HepG2 (cell line): ENCODE results near the gene GCH1. TPM values are rescaled to one million over a fixed set of nuclear protein-coding genes. Genes with fewer than 3 reads are reported as not detected.

Experiments used
- ATAC-seq: fragments of 200-7000 bp; cut with Tn5 transposase; 3 replicates; pipeline ENCODE4 v1.9.1; 2020; ENCODE audit warnings: mild to moderate bottlenecking, moderate library complexity
- BruUV-seq: library from RNA; stranded (reverse); fragments of 400-500 nt; replicated peaks from 2 replicates; lab custom pipeline; 2021; lab: Mats Ljungman, UMichigan
- CTCF ChIA-PET: fragments of 300-600 bp; formaldehyde crosslinking; extraction: SDS; loops from one replicate; lab custom pipeline; 2021; ENCODE audit warnings: low total read pairs, inconsistent platforms, low intra/inter-chr PET ratio; lab: Yijun Ruan, JAX
- POLR2A ChIA-PET: fragments of 350-600 bp; sonication (Branson Sonifier 250); formaldehyde crosslinking; loops from one replicate; lab custom pipeline; 2020; ENCODE audit warnings: antibody characterized with exemption, inconsistent platforms; lab: Yijun Ruan, JAX
- DNase-seq: peaks from one replicate; pipeline ENCODE4 v3.0.0-alpha.2; 2015; ENCODE audit warnings: low spot score
- FAIRE-seq: peaks from 3 replicates; lab custom pipeline; 2011; peaks lifted over from hg19 to GRCh38; lab: Jason Lieb, UNC
- H2AFZ ChIP-seq: one replicate; pipeline ENCODE4 v1.6.1; 2011; ENCODE audit warnings: low read length, inconsistent platforms
- H3K27ac ChIP-seq: fragments of 300-600 bp; 3 replicates; pipeline ENCODE4 v1.8.0; 2011; ENCODE audit warnings: mixed run types, mild to moderate bottlenecking, mixed read lengths, low read length, inconsistent platforms; ENCODE audit not compliant: insufficient read depth; ENCODE audit errors: extremely low read length
- H3K27me3 ChIP-seq, 2 experiments: fragments of 200-600 bp in 1 of 2; 2 replicates in 1 of 2; 3 replicates in 1 of 2; pipeline versions ENCODE4 v1.6.0 to v1.8.0; 2011; ENCODE audit warnings: low read length in 2 of 2, mild to moderate bottlenecking in 2 of 2, moderate library complexity in 2 of 2, inconsistent platforms in 1 of 2; ENCODE audit not compliant: insufficient read depth in 2 of 2, control insufficient read depth in 1 of 2
- H3K36me3 ChIP-seq, 2 experiments: fragments of 200-600 bp in 1 of 2; replicated peaks in 1 of 2; 2 replicates in 1 of 2; 3 replicates in 1 of 2; pipeline versions ENCODE4 v1.5.1 to v1.8.0; 2011; ENCODE audit warnings: low read length in 2 of 2, inconsistent platforms in 1 of 2; ENCODE audit not compliant: insufficient read depth in 2 of 2, control insufficient read depth in 1 of 2
- H3K4me1 ChIP-seq: 2 replicates; pipeline ENCODE4 v1.5.1; 2012; ENCODE audit warnings: low read length, inconsistent platforms; ENCODE audit not compliant: insufficient read depth
- H3K4me2 ChIP-seq: 2 replicates; pipeline ENCODE4 v1.6.0; 2011; ENCODE audit warnings: low read depth, low read length, inconsistent platforms
- H3K4me3 ChIP-seq, 3 experiments: fragments of 200-600 bp in 1 of 3; sonication (generic), shearing (Covaris generic) in 1 of 3; replicated peaks in 1 of 3; 2 replicates each; pipeline ENCODE4 v1.5.1; 2011 to 2016; ENCODE audit warnings: low read length in 3 of 3, inconsistent platforms in 2 of 3, low read depth in 2 of 3, mild to moderate bottlenecking in 2 of 3, control low read depth in 1 of 3, mixed read lengths in 1 of 3; ENCODE audit not compliant: insufficient read depth in 1 of 3
- H3K79me2 ChIP-seq: one replicate; pipeline ENCODE4 v1.6.1; 2011; ENCODE audit warnings: low read length, inconsistent platforms; ENCODE audit not compliant: insufficient read depth
- H3K9ac ChIP-seq: 2 replicates; pipeline ENCODE4 v1.6.0; 2011; ENCODE audit warnings: mild to moderate bottlenecking, low read depth, low read length, inconsistent platforms; ENCODE audit not compliant: insufficient read depth
- H3K9me3 ChIP-seq: 2 replicates; pipeline ENCODE4 v1.5.1; 2012; ENCODE audit warnings: mild to moderate bottlenecking, low read length
- H4K20me1 ChIP-seq: 2 replicates; pipeline ENCODE4 v1.6.0; 2011; ENCODE audit warnings: inconsistent platforms, mild to moderate bottlenecking, low read length, moderate library complexity; ENCODE audit not compliant: insufficient read depth
- EHMT2 ChIP-seq: fragments of 200-600 bp; sonication (generic); IDR thresholded peaks from 2 replicates; pipeline ENCODE4 v1.7.0; 2017; ENCODE audit warnings: antibody characterized with exemption, low read depth, low read length, borderline replicate concordance
- HHEX ChIP-seq: IDR thresholded peaks from 2 replicates; pipeline ENCODE4 v1.6.1; 2016; ENCODE audit warnings: control low read depth
- POLR2G ChIP-seq: fragments of 200-400 bp; formaldehyde crosslinking; IDR thresholded peaks from 2 replicates; pipeline ENCODE4 v1.6.1; 2018; ENCODE audit warnings: mild to moderate bottlenecking, low read depth, low read length, moderate library complexity
- SMARCC2 ChIP-seq: fragments of 450-650 bp; IDR thresholded peaks from 2 replicates; pipeline ENCODE4 v1.6.1; 2017; ENCODE audit warnings: antibody characterized with exemption, mild to moderate bottlenecking
- SRSF4 ChIP-seq: fragments of 200-400 bp; formaldehyde crosslinking; IDR thresholded peaks from one replicate; pipeline ENCODE4 v1.6.1; 2018; ENCODE audit warnings: mild to moderate bottlenecking, low read depth, low read length, moderate library complexity; ENCODE audit not compliant: poor library complexity, severe bottlenecking
- ZNF138 ChIP-seq: sonication (generic); formaldehyde crosslinking; IDR thresholded peaks from 2 replicates; pipeline ENCODE4 v1.5.0; 2020; ENCODE audit warnings: mild to moderate bottlenecking, low read depth, missing genetic modification reagents
- ZNF207 ChIP-seq: fragments of 450-650 bp; IDR thresholded peaks from 2 replicates; pipeline ENCODE4 v1.6.1; 2016; ENCODE audit warnings: antibody characterized with exemption, borderline replicate concordance
- ZNF333 ChIP-seq: sonication (generic); formaldehyde crosslinking; IDR thresholded peaks from 2 replicates; pipeline ENCODE4 v1.4.0; 2020; ENCODE audit warnings: mild to moderate bottlenecking, missing genetic modification reagents, borderline replicate concordance
- ZNF430 ChIP-seq: sonication (generic); formaldehyde crosslinking; IDR thresholded peaks from 2 replicates; pipeline ENCODE4 v1.9.0; 2021; ENCODE audit warnings: mild to moderate bottlenecking, missing genetic modification reagents
- ZNF547 ChIP-seq: sonication (generic); formaldehyde crosslinking; IDR thresholded peaks from 2 replicates; pipeline ENCODE4 v1.5.1; 2020; ENCODE audit warnings: mild to moderate bottlenecking, missing genetic modification reagents
- WGBS: methylation state at CpG from one replicate; pipeline ENCODE4 v1.1.6; 2017; ENCODE audit warnings: low lambda C conversion rate; 5-methylcytosine and 5-hydroxymethylcytosine counted together
- in situ Hi-C: cut with HindIII; loops from 2 replicates; pipeline ENCODE4 v1.10.0; 2017; ENCODE audit warnings: low pct_unique_long_range_greater_than_20kb; ENCODE audit not compliant: extremely low pct_ligation_motif_present
- intact Hi-C: fragments of 100-400 bp; cut with micrococcal nuclease; formaldehyde crosslinking; loops from one replicate; pipeline ENCODE4 v1.10.0; 2022; ENCODE audit not compliant: unreplicated experiment
- polyA plus RNA-seq, 8 experiments: library from polyadenylated mRNA; depleted of rRNA in 3 of 8; stranded (reverse) in 7 of 8; unstranded in 1 of 8; fragments of >200 nt; fragmentation: Illumina TruSeq in 4 of 8; extraction: Trizol in 4 of 8; gene quantifications; 2 replicates each; pipeline versions ENCODE4 v1.2.1 to v1.2.3, GENCODE V29; 2011 to 2016; ENCODE audit warnings: low read depth in 4 of 8, missing spikeins in 1 of 8, mixed read lengths in 1 of 8; ENCODE audit not compliant: insufficient read depth in 1 of 8
- total RNA-seq, 5 experiments: library from RNA; depleted of rRNA; stranded (reverse); fragments of >200 nt; fragmentation: Illumina TruSeq; extraction: Trizol; gene quantifications; 2 replicates each; pipeline ENCODE4 v1.2.3, GENCODE V29; 2016; ENCODE audit warnings: low read depth in 1 of 5
- TF ChIP-seq, protein P1 (sequence below): sonication (generic); formaldehyde crosslinking; IDR thresholded peaks from 2 replicates; pipeline ENCODE4 v1.5.1; 2020; ENCODE audit warnings: mild to moderate bottlenecking, missing genetic modification reagents, borderline replicate concordance
- TF ChIP-seq, protein P2 (sequence below): sonication (generic); formaldehyde crosslinking; IDR thresholded peaks from 2 replicates; pipeline ENCODE4 v1.5.1; 2020; ENCODE audit warnings: missing genetic modification reagents, mild to moderate bottlenecking, borderline replicate concordance
- TF ChIP-seq, protein P3 (sequence below): sonication (generic); formaldehyde crosslinking; IDR thresholded peaks from 2 replicates; pipeline ENCODE4 v1.8.0; 2022; ENCODE audit warnings: mild to moderate bottlenecking, missing genetic modification reagents

The GCH1 gene
- total and polyA plus RNA-seq, 2 of the 13 experiments (the other 11 are each of a cell fraction or from before 2014, with no cell fraction given), result 15.0 to 25.2 TPM

- TF ChIP-seq, protein P1, sequence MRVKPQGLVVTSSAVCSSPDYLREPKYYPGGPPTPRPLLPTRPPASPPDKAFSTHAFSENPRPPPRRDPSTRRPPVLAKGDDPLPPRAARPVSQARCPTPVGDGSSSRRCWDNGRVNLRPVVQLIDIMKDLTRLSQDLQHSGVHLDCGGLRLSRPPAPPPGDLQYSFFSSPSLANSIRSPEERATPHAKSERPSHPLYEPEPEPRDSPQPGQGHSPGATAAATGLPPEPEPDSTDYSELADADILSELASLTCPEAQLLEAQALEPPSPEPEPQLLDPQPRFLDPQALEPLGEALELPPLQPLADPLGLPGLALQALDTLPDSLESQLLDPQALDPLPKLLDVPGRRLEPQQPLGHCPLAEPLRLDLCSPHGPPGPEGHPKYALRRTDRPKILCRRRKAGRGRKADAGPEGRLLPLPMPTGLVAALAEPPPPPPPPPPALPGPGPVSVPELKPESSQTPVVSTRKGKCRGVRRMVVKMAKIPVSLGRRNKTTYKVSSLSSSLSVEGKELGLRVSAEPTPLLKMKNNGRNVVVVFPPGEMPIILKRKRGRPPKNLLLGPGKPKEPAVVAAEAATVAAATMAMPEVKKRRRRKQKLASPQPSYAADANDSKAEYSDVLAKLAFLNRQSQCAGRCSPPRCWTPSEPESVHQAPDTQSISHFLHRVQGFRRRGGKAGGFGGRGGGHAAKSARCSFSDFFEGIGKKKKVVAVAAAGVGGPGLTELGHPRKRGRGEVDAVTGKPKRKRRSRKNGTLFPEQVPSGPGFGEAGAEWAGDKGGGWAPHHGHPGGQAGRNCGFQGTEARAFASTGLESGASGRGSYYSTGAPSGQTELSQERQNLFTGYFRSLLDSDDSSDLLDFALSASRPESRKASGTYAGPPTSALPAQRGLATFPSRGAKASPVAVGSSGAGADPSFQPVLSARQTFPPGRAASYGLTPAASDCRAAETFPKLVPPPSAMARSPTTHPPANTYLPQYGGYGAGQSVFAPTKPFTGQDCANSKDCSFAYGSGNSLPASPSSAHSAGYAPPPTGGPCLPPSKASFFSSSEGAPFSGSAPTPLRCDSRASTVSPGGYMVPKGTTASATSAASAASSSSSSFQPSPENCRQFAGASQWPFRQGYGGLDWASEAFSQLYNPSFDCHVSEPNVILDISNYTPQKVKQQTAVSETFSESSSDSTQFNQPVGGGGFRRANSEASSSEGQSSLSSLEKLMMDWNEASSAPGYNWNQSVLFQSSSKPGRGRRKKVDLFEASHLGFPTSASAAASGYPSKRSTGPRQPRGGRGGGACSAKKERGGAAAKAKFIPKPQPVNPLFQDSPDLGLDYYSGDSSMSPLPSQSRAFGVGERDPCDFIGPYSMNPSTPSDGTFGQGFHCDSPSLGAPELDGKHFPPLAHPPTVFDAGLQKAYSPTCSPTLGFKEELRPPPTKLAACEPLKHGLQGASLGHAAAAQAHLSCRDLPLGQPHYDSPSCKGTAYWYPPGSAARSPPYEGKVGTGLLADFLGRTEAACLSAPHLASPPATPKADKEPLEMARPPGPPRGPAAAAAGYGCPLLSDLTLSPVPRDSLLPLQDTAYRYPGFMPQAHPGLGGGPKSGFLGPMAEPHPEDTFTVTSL (CRISPR knock-in tag), result no peak
- no peak for TF ChIP-seq HHEX (CRISPR knock-in tag)
- no peak for TF ChIP-seq ZNF138
- TF ChIP-seq ZNF547, result no peak
- TF ChIP-seq ZNF333 (CRISPR knock-in tag), result no peak
- TF ChIP-seq, all 625 proteins: peak for 0
Measured at GRCh38 chr14:54853339-54853738, 49.3 kb downstream of the GCH1 start (continued).

DNA sequence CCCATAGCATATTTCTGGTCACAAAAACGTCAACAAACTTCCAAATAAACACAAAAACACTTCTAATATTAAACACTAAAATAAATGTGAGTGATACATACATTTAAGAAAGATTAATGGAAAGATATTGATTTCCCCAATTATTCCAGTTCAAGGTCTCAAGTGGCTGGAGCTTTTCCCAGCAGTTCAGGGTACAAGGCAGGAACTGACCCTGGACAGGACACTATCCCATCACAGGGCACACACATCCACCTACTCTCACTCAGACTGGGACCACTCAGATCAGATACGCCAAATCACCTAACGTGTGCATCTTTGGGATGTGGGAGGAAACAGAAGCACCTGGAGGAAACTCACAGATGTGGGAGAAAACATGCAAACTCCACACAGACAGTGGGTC lies 50.4 kb downstream of the GCH1 start:
- 95% methylated on average over 3 of the region's 3 CpGs for WGBS
- H3K9me3 ChIP-seq, result no peaks in the 10 kb centered on the region
- DNase-seq (no peak), ATAC-seq (no peak), FAIRE-seq (no peak)
- ChIA-PET CTCF (no interaction called here), POLR2A (no interaction called here)
- no peak overlapping the region for H3K27ac ChIP-seq
- no peak overlapping the region for H3K4me3 ChIP-seq
- in situ Hi-C loops, result no loop called here
- no peaks in the 10 kb centered on the region for H3K27me3 ChIP-seq
- H4K20me1 ChIP-seq, result no peaks in the 10 kb centered on the region
- H3K9ac ChIP-seq, result no peak overlapping the region
- H2AFZ ChIP-seq, result no peak overlapping the region
- 0 out of 2 replicates have a peak, but pooled peaks cover 4% of the 10 kb centered on the region for H3K4me1 ChIP-seq
- intact Hi-C loops, result no loop called here
- H3K36me3 ChIP-seq, result peaks cover 0 to 2% of the 10 kb centered on the region in 2 experiments; a peak in 1 of 5 replicates
- no peaks in the 10 kb centered on the region for H3K79me2 ChIP-seq
- no TSS peak for BruUV-seq
- no peak overlapping the region for H3K4me2 ChIP-seq
- TF ChIP-seq, protein P2, sequence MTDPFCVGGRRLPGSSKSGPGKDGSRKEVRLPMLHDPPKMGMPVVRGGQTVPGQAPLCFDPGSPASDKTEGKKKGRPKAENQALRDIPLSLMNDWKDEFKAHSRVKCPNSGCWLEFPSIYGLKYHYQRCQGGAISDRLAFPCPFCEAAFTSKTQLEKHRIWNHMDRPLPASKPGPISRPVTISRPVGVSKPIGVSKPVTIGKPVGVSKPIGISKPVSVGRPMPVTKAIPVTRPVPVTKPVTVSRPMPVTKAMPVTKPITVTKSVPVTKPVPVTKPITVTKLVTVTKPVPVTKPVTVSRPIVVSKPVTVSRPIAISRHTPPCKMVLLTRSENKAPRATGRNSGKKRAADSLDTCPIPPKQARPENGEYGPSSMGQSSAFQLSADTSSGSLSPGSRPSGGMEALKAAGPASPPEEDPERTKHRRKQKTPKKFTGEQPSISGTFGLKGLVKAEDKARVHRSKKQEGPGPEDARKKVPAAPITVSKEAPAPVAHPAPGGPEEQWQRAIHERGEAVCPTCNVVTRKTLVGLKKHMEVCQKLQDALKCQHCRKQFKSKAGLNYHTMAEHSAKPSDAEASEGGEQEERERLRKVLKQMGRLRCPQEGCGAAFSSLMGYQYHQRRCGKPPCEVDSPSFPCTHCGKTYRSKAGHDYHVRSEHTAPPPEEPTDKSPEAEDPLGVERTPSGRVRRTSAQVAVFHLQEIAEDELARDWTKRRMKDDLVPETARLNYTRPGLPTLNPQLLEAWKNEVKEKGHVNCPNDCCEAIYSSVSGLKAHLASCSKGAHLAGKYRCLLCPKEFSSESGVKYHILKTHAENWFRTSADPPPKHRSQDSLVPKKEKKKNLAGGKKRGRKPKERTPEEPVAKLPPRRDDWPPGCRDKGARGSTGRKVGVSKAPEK (CRISPR knock-in tag), result no peak
- no peak for TF ChIP-seq SMARCC2
- TF ChIP-seq EHMT2, result no peak
- no peak for TF ChIP-seq SRSF4
- TF ChIP-seq HHEX (CRISPR knock-in tag), result no peak
- no peak for TF ChIP-seq POLR2G
- TF ChIP-seq, protein P3, sequence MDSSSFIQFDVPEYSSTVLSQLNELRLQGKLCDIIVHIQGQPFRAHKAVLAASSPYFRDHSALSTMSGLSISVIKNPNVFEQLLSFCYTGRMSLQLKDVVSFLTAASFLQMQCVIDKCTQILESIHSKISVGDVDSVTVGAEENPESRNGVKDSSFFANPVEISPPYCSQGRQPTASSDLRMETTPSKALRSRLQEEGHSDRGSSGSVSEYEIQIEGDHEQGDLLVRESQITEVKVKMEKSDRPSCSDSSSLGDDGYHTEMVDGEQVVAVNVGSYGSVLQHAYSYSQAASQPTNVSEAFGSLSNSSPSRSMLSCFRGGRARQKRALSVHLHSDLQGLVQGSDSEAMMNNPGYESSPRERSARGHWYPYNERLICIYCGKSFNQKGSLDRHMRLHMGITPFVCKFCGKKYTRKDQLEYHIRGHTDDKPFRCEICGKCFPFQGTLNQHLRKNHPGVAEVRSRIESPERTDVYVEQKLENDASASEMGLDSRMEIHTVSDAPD (CRISPR knock-in tag), result no peak
- no peak for TF ChIP-seq ZNF207
- no peak for TF ChIP-seq ZNF430 (CRISPR knock-in tag)
